K562 (cell line): ENCODE results near the gene COL5A1. TPM values are rescaled to one million over a fixed set of nuclear protein-coding genes. Genes with fewer than 3 reads are reported as not detected.

ENCODE experiments used
- ATAC-seq: fragments of 200-7000 bp; cut with Tn5 transposase; 3 replicates; pipeline ENCODE4 v1.9.1; 2020; ENCODE audit warnings: moderate library complexity
- BruUV-seq: library from RNA; stranded (reverse); fragments of 400-500 nt; replicated peaks from 2 replicates; lab custom pipeline; 2021; lab: Mats Ljungman, UMichigan
- CTCF ChIA-PET: fragments of 300-600 bp; formaldehyde crosslinking; extraction: SDS; loops from one replicate; lab custom pipeline; 2021; ENCODE audit warnings: low intra/inter-chr PET ratio; lab: Yijun Ruan, JAX
- POLR2A ChIA-PET: fragments of 300-600, 350-650 bp; sonication (Branson Sonifier 250); formaldehyde crosslinking; extraction: SDS; loops from one replicate; lab custom pipeline; 2021; ENCODE audit warnings: antibody characterized with exemption, inconsistent platforms; lab: Yijun Ruan, JAX
- DNase-seq, 4 experiments: peaks; one replicate each; pipeline versions ENCODE4 v3.0.0 to v3.0.0-alpha.2; 2011 to 2018; ENCODE audit warnings: low spot score in 3 of 4, mixed read lengths in 3 of 4; ENCODE audit errors: extremely low read depth in 1 of 4
- FAIRE-seq: peaks from 2 replicates; lab custom pipeline; 2011; peaks lifted over from hg19 to GRCh38; lab: Jason Lieb, UNC
- H2AFZ ChIP-seq: 2 replicates; pipeline ENCODE4 v1.6.0; 2011; ENCODE audit warnings: low read depth, low read length, control low read depth, inconsistent platforms
- H3K27ac ChIP-seq: fragments of 200-600 bp; 3 replicates; pipeline ENCODE4 v1.8.0; 2011; ENCODE audit warnings: low read depth, mild to moderate bottlenecking, control low read depth, inconsistent platforms, low read length, moderate library complexity, mixed read lengths; ENCODE audit errors: extremely low read depth
- H3K27me3 ChIP-seq, 2 experiments: fragments of 300-600 bp in 1 of 2; 2 replicates in 1 of 2; 3 replicates in 1 of 2; pipeline versions ENCODE4 v1.6.0 to v1.8.0; 2011; ENCODE audit warnings: inconsistent platforms in 2 of 2, low read length in 2 of 2, mild to moderate bottlenecking in 1 of 2, mixed read lengths in 1 of 2, moderate library complexity in 1 of 2; ENCODE audit not compliant: control insufficient read depth in 2 of 2, insufficient read depth in 2 of 2
- H3K36me3 ChIP-seq: fragments of 300-600 bp; 3 replicates; pipeline ENCODE4 v1.8.0; 2011; ENCODE audit warnings: mild to moderate bottlenecking, low read length, inconsistent platforms; ENCODE audit not compliant: control insufficient read depth, insufficient read depth
- H3K4me1 ChIP-seq, 2 experiments: fragments of 200-600 bp in 1 of 2; replicated peaks in 1 of 2; 2 replicates in 1 of 2; 3 replicates in 1 of 2; pipeline versions ENCODE4 v1.5.1 to v1.8.0; 2011; ENCODE audit warnings: inconsistent platforms in 2 of 2, low read length in 2 of 2, mild to moderate bottlenecking in 1 of 2, mixed read lengths in 1 of 2, moderate library complexity in 1 of 2; ENCODE audit not compliant: control insufficient read depth in 2 of 2, insufficient read depth in 2 of 2
- H3K4me2 ChIP-seq: 2 replicates; pipeline ENCODE4 v1.6.1; 2011; ENCODE audit warnings: low read length, control low read depth, inconsistent platforms, mixed read lengths; ENCODE audit not compliant: insufficient read depth
- H3K4me3 ChIP-seq: fragments of 200-600 bp; sonication (generic), shearing (Covaris generic); 2 replicates; pipeline ENCODE4 v1.5.1; 2016; ENCODE audit warnings: control low read depth, inconsistent platforms
- H3K79me2 ChIP-seq: fragments of 200-600 bp; 3 replicates; pipeline ENCODE4 v1.8.0; 2011; ENCODE audit warnings: low read length, inconsistent platforms; ENCODE audit not compliant: control insufficient read depth, insufficient read depth
- H3K9ac ChIP-seq, 2 experiments: 2 replicates each; pipeline versions ENCODE4 v1.6.0 to v1.6.1; 2011; ENCODE audit warnings: low read depth in 2 of 2, low read length in 2 of 2, control low read depth in 1 of 2, inconsistent platforms in 1 of 2, mild to moderate bottlenecking in 1 of 2, mixed read lengths in 1 of 2; ENCODE audit not compliant: insufficient read depth in 1 of 2
- H3K9me1 ChIP-seq: one replicate; pipeline ENCODE4 v1.6.0; 2011; ENCODE audit warnings: inconsistent platforms, mild to moderate bottlenecking, low read length, moderate library complexity; ENCODE audit not compliant: control insufficient read depth, insufficient read depth
- H3K9me3 ChIP-seq: replicated peaks from 2 replicates; pipeline ENCODE4 v1.5.1; 2011; ENCODE audit warnings: low read depth, low read length, inconsistent platforms; ENCODE audit not compliant: control insufficient read depth, insufficient read depth
- H4K20me1 ChIP-seq: replicated peaks from 2 replicates; pipeline ENCODE4 v1.6.1; 2011; ENCODE audit warnings: low read length, inconsistent platforms, mixed read lengths; ENCODE audit not compliant: control insufficient read depth, insufficient read depth
- CBFB ChIP-seq: sonication (generic); formaldehyde crosslinking; IDR thresholded peaks from 2 replicates; pipeline ENCODE4 v1.4.0; 2020; ENCODE audit warnings: mild to moderate bottlenecking, missing genetic modification reagents
- ETS2 ChIP-seq: IDR thresholded peaks from 2 replicates; pipeline ENCODE4 v1.6.1; 2016; ENCODE audit warnings: borderline replicate concordance, missing genetic modification characterization, mild to moderate bottlenecking, moderate library complexity, missing compliant biosample characterization; ENCODE audit not compliant: poor library complexity, severe bottlenecking
- HNRNPUL1 ChIP-seq: fragments of 200-400 bp; formaldehyde crosslinking; IDR thresholded peaks from 2 replicates; pipeline ENCODE4 v1.6.1; 2017; ENCODE audit warnings: low read length
- KLF6 ChIP-seq: fragments of 250-450 bp; sonication (Bioruptor Pico); IDR thresholded peaks from 2 replicates; pipeline ENCODE4 v1.4.0; 2020; ENCODE audit warnings: mild to moderate bottlenecking, moderate library complexity, borderline replicate concordance
- RB1 ChIP-seq: fragments of 450-650 bp; IDR thresholded peaks from 2 replicates; pipeline ENCODE4 v1.6.1; 2017; ENCODE audit warnings: low read depth, mild to moderate bottlenecking
- SMC3 ChIP-seq: conservative IDR thresholded peaks from 2 replicates; pipeline ENCODE4 v1.6.1; 2011; ENCODE audit warnings: low read depth, low read length, improper control_type of control experiment; ENCODE audit not compliant: insufficient read depth
- TCF3 ChIP-seq: sonication (generic); formaldehyde crosslinking; IDR thresholded peaks from 2 replicates; pipeline ENCODE4 v1.4.0; 2020; ENCODE audit warnings: mild to moderate bottlenecking, missing genetic modification reagents
- THRAP3 ChIP-seq: fragments of 450-650 bp; IDR thresholded peaks from 2 replicates; pipeline ENCODE4 v1.6.1; 2016; ENCODE audit warnings: mild to moderate bottlenecking, inconsistent platforms, borderline replicate concordance
- ZNF140 ChIP-seq: fragments of 250-450 bp; sonication (Bioruptor Pico); IDR thresholded peaks from 2 replicates; pipeline ENCODE4 v1.8.0; 2021; ENCODE audit warnings: moderate library complexity, mild to moderate bottlenecking, inconsistent platforms
- ZNF212 ChIP-seq: fragments of 450-650 bp; formaldehyde crosslinking; IDR thresholded peaks from 2 replicates; pipeline ENCODE4 v1.4.0; 2020; ENCODE audit warnings: mild to moderate bottlenecking
- ZNF232 ChIP-seq: sonication (generic); formaldehyde crosslinking; IDR thresholded peaks from 2 replicates; pipeline ENCODE4 v1.8.0; 2022; ENCODE audit warnings: mild to moderate bottlenecking, missing genetic modification reagents
- WGBS: fragments of 100-300 bp; shearing (Covaris generic); methylation state at CpG from one replicate; pipeline ENCODE4 v1.1.6; 2016; ENCODE audit warnings: low coverage, mixed read lengths; ENCODE audit not compliant: insufficient coverage; ENCODE audit errors: missing lambda C conversion rate; 5-methylcytosine and 5-hydroxymethylcytosine counted together
- in situ Hi-C: fragments of 300-500 bp; cut with MboI; formaldehyde crosslinking; loops from 4 replicates; pipeline ENCODE4 v1.15.0; 2018; ENCODE audit warnings: inconsistent platforms, mixed read lengths
- intact Hi-C: fragments of 100-400 bp; cut with micrococcal nuclease; formaldehyde crosslinking; loops from 2 replicates; pipeline ENCODE4 v1.14.2; 2022
- polyA plus RNA-seq, 8 experiments: library from polyadenylated mRNA; depleted of rRNA in 4 of 8; stranded (reverse) in 5 of 8; unstranded in 3 of 8; fragments of >200 nt; fragmentation: Nextera tagmentation in 2 of 8; fragmentation: Illumina TruSeq in 1 of 8; extraction: Ambion mirVana in 2 of 8; extraction: Trizol in 1 of 8; gene quantifications; 2 replicates each; pipeline versions ENCODE4 v1.2.1 to v1.2.3, GENCODE V29; 2011 to 2014; ENCODE audit warnings: inconsistent platforms in 1 of 8, missing spikeins in 1 of 8
- total RNA-seq, 7 experiments: library from RNA; depleted of rRNA in 6 of 7; stranded (reverse); fragments of >200 nt in 6 of 7; fragmentation: Illumina TruSeq in 2 of 7; extraction: Trizol in 2 of 7; gene quantifications; 2 replicates each; pipeline versions ENCODE4 v1.2.1 to v1.2.3, GENCODE V29; 2011 to 2021; ENCODE audit warnings: low replicate concordance in 1 of 7
- TF ChIP-seq, protein P1 (sequence below): fragments of 250-450 bp; sonication (Bioruptor Pico); IDR thresholded peaks from 2 replicates; pipeline ENCODE4 v1.4.0; 2020; ENCODE audit warnings: mild to moderate bottlenecking, moderate library complexity
- TF ChIP-seq, protein P2 (sequence below), 3 experiments: IDR thresholded peaks in 2 of 3; conservative IDR thresholded peaks in 1 of 3; 2 replicates each; pipeline ENCODE4 v1.5.1; 2011 to 2012; ENCODE audit warnings: low read length in 3 of 3, mild to moderate bottlenecking in 3 of 3, control low read depth in 2 of 3, improper control_type of control experiment in 1 of 3, inconsistent platforms in 1 of 3, low read depth in 1 of 3, mixed read lengths in 1 of 3, moderate library complexity in 1 of 3; ENCODE audit not compliant: insufficient read depth in 2 of 3
- TF ChIP-seq, protein P3 (sequence below): fragments of 450-650 bp; IDR thresholded peaks from 2 replicates; pipeline ENCODE4 v1.6.1; 2016; ENCODE audit warnings: missing biosample characterization, missing genetic modification characterization
- TF ChIP-seq, protein P4 (sequence below): fragments of 450-650 bp; IDR thresholded peaks from 2 replicates; pipeline ENCODE4 v1.6.1; 2014; ENCODE audit warnings: low read depth, mild to moderate bottlenecking, moderate library complexity, borderline replicate concordance

Gene COL5A1
- total and polyA plus RNA-seq, 9 of the 15 experiments (the other 6 are each of a cell fraction or from before 2014, with no cell fraction given), result under 0.01 to 0.13 (median 0.04) TPM; not detected in 6

DNA sequence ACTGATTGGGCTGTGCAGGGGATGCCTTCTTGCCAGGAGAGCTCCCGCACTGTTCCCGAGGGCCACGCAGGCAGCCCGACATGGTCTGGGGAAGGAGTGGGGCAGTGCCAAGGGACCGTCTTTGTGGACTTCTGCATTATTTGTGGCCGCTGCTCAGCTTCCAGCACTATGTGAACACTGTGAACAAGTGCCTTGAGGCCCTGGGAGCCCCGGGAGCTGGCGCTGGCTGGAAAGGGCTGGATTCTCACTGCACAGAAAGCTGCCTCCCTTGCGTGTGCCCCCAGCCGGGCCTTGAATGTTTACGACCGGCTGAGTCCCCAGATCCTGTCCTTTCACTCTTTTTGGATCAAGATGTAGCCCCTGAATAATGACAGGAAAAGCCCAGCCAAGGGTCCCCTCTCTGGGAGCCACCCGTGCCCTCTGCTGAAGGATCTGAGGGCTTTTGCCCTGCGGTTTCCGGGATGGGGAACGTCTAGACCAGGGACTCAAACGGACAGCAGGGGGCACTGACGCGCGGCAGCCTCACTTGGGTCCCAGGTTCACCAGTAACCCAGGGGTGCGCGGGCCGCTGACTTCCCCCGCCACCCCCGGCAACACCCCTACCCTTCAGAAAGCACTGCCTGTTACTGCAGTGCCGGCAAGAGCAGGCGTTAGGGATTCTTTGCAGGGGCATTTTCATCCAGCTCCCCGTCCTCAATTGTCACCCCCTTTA is 140.1 kb downstream of the COL5A1 start:
- Histone ChIP-seq H2AFZ (no peak overlapping the region), H3K9me1 (no peaks in the 10 kb centered on the region), H3K27ac (no peak overlapping the region), H3K9me3 (no peaks in the 10 kb centered on the region; the same call in 1 of the 2 replicates), H3K27me3 (peaks cover 13 to 94% of the 10 kb centered on the region in 2 experiments; a peak in 3 of 5 replicates), H3K4me2 (no peak overlapping the region), H3K4me3 (no peak overlapping the region), H3K9ac (no peak overlapping the region), H3K4me1 (peaks cover 0 to 3% of the 10 kb centered on the region in 2 experiments; a peak in 1 of 5 replicates), H3K36me3 (no peaks in the 10 kb centered on the region), H4K20me1 (no peaks in the 10 kb centered on the region; the same call in 1 of the 2 replicates), H3K79me2 (no peaks in the 10 kb centered on the region)
- no TSS peak for BruUV-seq
- POLR2A ChIA-PET, result interaction anchor here (0.6 kb wide), 3 partner anchors 8 to 249 kb away, joined by 3 to 4 read pairs (median 3); no protein-coding TSS in a partner anchor
- DNase-seq (peak; percentile 23 to 56 (median 32)), ATAC-seq (peak; percentile 64; the same call in 2 of the 3 replicates), FAIRE-seq (no peak)
- intact Hi-C loops, result no loop called here
- in situ Hi-C loops, result no loop called here
- CTCF ChIA-PET, result no interaction called here
- WGBS, result 0% methylated on average over 26 of the region's 28 CpGs
- TF ChIP-seq SMC3, result 0 out of 2 replicates have a peak, but pooled peaks have one; percentile 13
- TF ChIP-seq ZNF232 (CRISPR knock-in tag), result no peak
- TF ChIP-seq ZNF212 (CRISPR knock-in tag), result no peak
- TF ChIP-seq, protein P1, sequence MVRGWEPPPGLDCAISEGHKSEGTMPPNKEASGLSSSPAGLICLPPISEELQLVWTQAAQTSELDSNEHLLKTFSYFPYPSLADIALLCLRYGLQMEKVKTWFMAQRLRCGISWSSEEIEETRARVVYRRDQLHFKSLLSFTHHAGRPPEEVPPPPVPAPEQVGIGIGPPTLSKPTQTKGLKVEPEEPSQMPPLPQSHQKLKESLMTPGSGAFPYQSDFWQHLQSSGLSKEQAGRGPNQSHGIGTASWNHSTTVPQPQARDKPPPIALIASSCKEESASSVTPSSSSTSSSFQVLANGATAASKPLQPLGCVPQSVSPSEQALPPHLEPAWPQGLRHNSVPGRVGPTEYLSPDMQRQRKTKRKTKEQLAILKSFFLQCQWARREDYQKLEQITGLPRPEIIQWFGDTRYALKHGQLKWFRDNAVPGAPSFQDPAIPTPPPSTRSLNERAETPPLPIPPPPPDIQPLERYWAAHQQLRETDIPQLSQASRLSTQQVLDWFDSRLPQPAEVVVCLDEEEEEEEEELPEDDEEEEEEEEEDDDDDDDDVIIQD (CRISPR knock-in tag), result no peak
- TF ChIP-seq, protein P2, sequence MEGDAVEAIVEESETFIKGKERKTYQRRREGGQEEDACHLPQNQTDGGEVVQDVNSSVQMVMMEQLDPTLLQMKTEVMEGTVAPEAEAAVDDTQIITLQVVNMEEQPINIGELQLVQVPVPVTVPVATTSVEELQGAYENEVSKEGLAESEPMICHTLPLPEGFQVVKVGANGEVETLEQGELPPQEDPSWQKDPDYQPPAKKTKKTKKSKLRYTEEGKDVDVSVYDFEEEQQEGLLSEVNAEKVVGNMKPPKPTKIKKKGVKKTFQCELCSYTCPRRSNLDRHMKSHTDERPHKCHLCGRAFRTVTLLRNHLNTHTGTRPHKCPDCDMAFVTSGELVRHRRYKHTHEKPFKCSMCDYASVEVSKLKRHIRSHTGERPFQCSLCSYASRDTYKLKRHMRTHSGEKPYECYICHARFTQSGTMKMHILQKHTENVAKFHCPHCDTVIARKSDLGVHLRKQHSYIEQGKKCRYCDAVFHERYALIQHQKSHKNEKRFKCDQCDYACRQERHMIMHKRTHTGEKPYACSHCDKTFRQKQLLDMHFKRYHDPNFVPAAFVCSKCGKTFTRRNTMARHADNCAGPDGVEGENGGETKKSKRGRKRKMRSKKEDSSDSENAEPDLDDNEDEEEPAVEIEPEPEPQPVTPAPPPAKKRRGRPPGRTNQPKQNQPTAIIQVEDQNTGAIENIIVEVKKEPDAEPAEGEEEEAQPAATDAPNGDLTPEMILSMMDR (IDR thresholded peaks at IDR 0.05 in 2 of 3, conservative IDR thresholded peaks at IDR 0.05 in 1 of 3; ENCODE audit: insufficient read depth in 2 of 3, low read depth in 1 of 3, low read length in 3 of 3), result peak; percentile 31 to 53 (median 37); a peak in 4 of 6 replicates
- no peak for TF ChIP-seq THRAP3
- TF ChIP-seq HNRNPUL1, result no peak
- TF ChIP-seq, protein P3, sequence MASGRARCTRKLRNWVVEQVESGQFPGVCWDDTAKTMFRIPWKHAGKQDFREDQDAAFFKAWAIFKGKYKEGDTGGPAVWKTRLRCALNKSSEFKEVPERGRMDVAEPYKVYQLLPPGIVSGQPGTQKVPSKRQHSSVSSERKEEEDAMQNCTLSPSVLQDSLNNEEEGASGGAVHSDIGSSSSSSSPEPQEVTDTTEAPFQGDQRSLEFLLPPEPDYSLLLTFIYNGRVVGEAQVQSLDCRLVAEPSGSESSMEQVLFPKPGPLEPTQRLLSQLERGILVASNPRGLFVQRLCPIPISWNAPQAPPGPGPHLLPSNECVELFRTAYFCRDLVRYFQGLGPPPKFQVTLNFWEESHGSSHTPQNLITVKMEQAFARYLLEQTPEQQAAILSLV (tag), result no peak
- TF ChIP-seq CBFB, result no peak
- TF ChIP-seq ETS2 (tag), result no peak
- TF ChIP-seq TCF3 (CRISPR knock-in tag), result no peak
- TF ChIP-seq KLF6, result no peak
- no peak for TF ChIP-seq RB1
- TF ChIP-seq, protein P4, sequence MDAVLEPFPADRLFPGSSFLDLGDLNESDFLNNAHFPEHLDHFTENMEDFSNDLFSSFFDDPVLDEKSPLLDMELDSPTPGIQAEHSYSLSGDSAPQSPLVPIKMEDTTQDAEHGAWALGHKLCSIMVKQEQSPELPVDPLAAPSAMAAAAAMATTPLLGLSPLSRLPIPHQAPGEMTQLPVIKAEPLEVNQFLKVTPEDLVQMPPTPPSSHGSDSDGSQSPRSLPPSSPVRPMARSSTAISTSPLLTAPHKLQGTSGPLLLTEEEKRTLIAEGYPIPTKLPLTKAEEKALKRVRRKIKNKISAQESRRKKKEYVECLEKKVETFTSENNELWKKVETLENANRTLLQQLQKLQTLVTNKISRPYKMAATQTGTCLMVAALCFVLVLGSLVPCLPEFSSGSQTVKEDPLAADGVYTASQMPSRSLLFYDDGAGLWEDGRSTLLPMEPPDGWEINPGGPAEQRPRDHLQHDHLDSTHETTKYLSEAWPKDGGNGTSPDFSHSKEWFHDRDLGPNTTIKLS, result no peak
- no peak for TF ChIP-seq ZNF140
